ENCODE data around the gene CCDC32. TPM values are rescaled to one million over a fixed set of nuclear protein-coding genes. Genes with fewer than 3 reads are reported as not detected.
A peak's percentile ranks its signal among the peaks of the same experiment; 100 is the strongest.

The CCDC32 gene
- total and polyA plus RNA-seq, 2 of the 8 experiments (the other 6 are each of a cell fraction or from before 2014, with no cell fraction given): 8.9 to 12.1 TPM

- Histone ChIP-seq H2AK5ac (ENCODE audit: low read depth, low read length) (no peak overlapping the region), H2BK120ac (replicated peaks; ENCODE audit: low read depth, low read length) (no peak overlapping the region), H2BK5ac (ENCODE audit: low read depth, low read length) (no peak overlapping the region), H3K9ac (replicated peaks in 1 of 4; ENCODE audit: extremely low read depth in 1 of 4, low read depth in 3 of 4, low read length in 3 of 4) (no peak overlapping the region), H4K8ac (ENCODE audit: extremely low read depth, insufficient read depth, low read length) (no peak overlapping the region), H3K27ac (ENCODE audit: low read depth, low read length) (no peak overlapping the region), H3K36me3 (ENCODE audit: control insufficient read depth in 2 of 4, insufficient read depth in 4 of 4, low read length in 3 of 4) (no peaks in the 10 kb centered on the region), H4K20me1 (replicated peaks in 1 of 2; ENCODE audit: control insufficient read depth in 1 of 2, insufficient read depth in 2 of 2, low read length in 2 of 2) (no peaks in the 10 kb centered on the region), H3K56ac (replicated peaks; ENCODE audit: insufficient read length, low read depth, low read length) (no peak overlapping the region), H4K5ac (ENCODE audit: insufficient read length, low read depth, low read length) (no peak overlapping the region), H3K14ac (ENCODE audit: insufficient read length) (no peak overlapping the region), H3K4me1 (replicated peaks in 1 of 4; ENCODE audit: control insufficient read depth in 3 of 4, insufficient read depth in 4 of 4, low read length in 3 of 4) (no peaks in the 10 kb centered on the region), H3K23ac (ENCODE audit: insufficient read length) (no peak overlapping the region), H2AFZ (ENCODE audit: low read length) (no peak overlapping the region), H3K18ac (ENCODE audit: extremely low read depth, low read length) (no peak overlapping the region), H3K4ac (replicated peaks; ENCODE audit: insufficient read length, low read depth, low read length) (no peak overlapping the region), H3K79me2 (ENCODE audit: control insufficient read depth in 1 of 2, insufficient read depth in 2 of 2, low read length in 2 of 2) (no peaks in the 10 kb centered on the region), H3K23me2 (ENCODE audit: low read depth, low read length) (no peaks in the 10 kb centered on the region), H4K91ac (replicated peaks; ENCODE audit: insufficient read length, low read length) (no peak overlapping the region), H3K4me3 (ENCODE audit: extremely low read depth in 1 of 4, insufficient read depth in 2 of 4, low read depth in 3 of 4, low read length in 4 of 4) (no peak overlapping the region), H2BK15ac (ENCODE audit: low read length) (no peak overlapping the region), H2BK20ac (ENCODE audit: low read length) (no peak overlapping the region), H3K9me3 (ENCODE audit: insufficient read depth in 2 of 2, low read depth in 1 of 2, low read length in 1 of 2) (no peaks in the 10 kb centered on the region), H3K4me2 (ENCODE audit: insufficient read depth in 1 of 2, low read depth in 2 of 2, low read length in 2 of 2) (no peak overlapping the region), H3K79me1 (ENCODE audit: low read depth, low read length) (no peaks in the 10 kb centered on the region), H2BK12ac (ENCODE audit: low read depth, low read length) (no peak overlapping the region), H3K27me3 (replicated peaks in 1 of 4; ENCODE audit: control insufficient read depth in 3 of 4, extremely low read depth in 1 of 4, insufficient read depth in 3 of 4, low read length in 3 of 4) (no peaks in the 10 kb centered on the region)
- DNase-seq (ENCODE audit: low read depth in 1 of 2, low spot score in 2 of 2) (no peak), FAIRE-seq (no peak)
- ChIA-PET POLR2A (ENCODE audit: partially characterized antibody) (interaction anchor here (0.9 kb wide), 1 partner anchor 15 kb away, joined by 3 read pairs; no protein-coding TSS in a partner anchor), CTCF (ENCODE audit: partially characterized antibody) (interaction anchor here (0.6 to 1.5 kb wide), 6 partner anchors 9 to 129 kb away, joined by 3 to 4 read pairs (median 3); partner anchors contain the start of gene RPUSD2)
- 75% methylated on average over 1 of the region's 1 CpG; no CpG with 5 or more reads in 1 of the 2 experiments for WGBS, 2 experiments (ENCODE audit: extremely low coverage in 1 of 2, insufficient coverage in 1 of 2, insufficient read length in 1 of 2, insufficient replicate concordance in 2 of 2, low coverage in 1 of 2, low lambda C conversion rate in 2 of 2, missing lambda C conversion rate in 1 of 2)
- TF ChIP-seq RAD21 (IDR thresholded peaks at IDR 0.05 in 1 of 2, conservative IDR thresholded peaks at IDR 0.05 in 1 of 2; ENCODE audit: low read depth in 2 of 2, low read length in 2 of 2) (peak in 1 of 2 experiments; percentile 18; a peak in 2 of 4 replicates), CTCF (IDR thresholded peaks at IDR 0.05; ENCODE audit: control extremely low read depth in 1 of 3, insufficient read depth in 1 of 3, low read depth in 1 of 3, low read length in 3 of 3) (peak; percentile 44 to 58 (median 48)), MAFK (IDR thresholded peaks at IDR 0.05; ENCODE audit: low read depth, low read length) (no peak)
Observed at GRCh38 chr15:40545457-40545856, 19.4 kb downstream of the CCDC32 start.
